ENCODE measurements around the gene GCNT2. TPM values are rescaled to one million over a fixed set of nuclear protein-coding genes. Genes with fewer than 3 reads are reported as not detected.

The GCNT2 gene
- total RNA-seq, 1 experiment from 2014 or later: 51.2 TPM

DNA sequence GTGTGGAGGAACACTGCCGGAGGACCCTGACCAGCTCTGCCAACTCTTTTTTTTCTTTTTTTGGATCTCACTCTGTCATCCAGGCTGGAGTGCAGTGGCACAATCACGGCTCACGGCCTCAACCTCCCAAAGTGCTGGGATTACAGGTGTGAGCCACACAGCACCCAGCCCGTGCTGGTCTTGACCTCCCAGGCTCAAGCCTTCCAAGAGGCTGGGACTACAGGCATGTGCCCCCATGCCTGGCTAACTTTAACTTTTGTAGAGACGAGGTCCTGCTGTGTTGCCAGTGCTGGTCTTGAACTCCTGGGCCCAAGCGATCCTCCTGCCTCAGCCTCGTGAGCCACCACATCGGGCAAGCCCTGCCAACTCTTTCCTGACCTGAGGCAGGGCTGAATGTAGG, 11.2 kb downstream of the GCNT2 start (continued):
- TF ChIP-seq ZNF281 (CRISPR knock-in tag; IDR thresholded peaks at IDR 0.05): no peak
- TF ChIP-seq ATF1 (CRISPR knock-in tag; IDR thresholded peaks at IDR 0.05): no peak
- no peak for TF ChIP-seq IRF2 (CRISPR knock-in tag; IDR thresholded peaks at IDR 0.05; ENCODE audit: borderline replicate concordance, low read depth)
- TF ChIP-seq FOXJ3 (CRISPR knock-in tag; IDR thresholded peaks at IDR 0.05; ENCODE audit: borderline replicate concordance): no peak
- no peak for TF ChIP-seq CBFB (CRISPR knock-in tag; IDR thresholded peaks at IDR 0.05; ENCODE audit: low read depth)
- TF ChIP-seq MYBL2 (CRISPR knock-in tag; IDR thresholded peaks at IDR 0.05): no peak
- TF ChIP-seq, protein P1, sequence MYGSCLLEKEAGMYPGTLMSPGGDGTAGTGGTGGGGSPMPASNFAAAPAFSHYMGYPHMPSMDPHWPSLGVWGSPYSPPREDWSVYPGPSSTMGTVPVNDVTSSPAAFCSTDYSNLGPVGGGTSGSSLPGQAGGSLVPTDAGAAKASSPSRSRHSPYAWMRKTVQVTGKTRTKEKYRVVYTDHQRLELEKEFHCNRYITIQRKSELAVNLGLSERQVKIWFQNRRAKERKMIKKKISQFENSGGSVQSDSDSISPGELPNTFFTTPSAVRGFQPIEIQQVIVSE (CRISPR knock-in tag; IDR thresholded peaks at IDR 0.05; ENCODE audit: borderline replicate concordance): no peak
- TF ChIP-seq ZNF423 (CRISPR knock-in tag; IDR thresholded peaks at IDR 0.05): no peak
- TF ChIP-seq TEAD4 (CRISPR knock-in tag; IDR thresholded peaks at IDR 0.05): no peak
- no peak for TF ChIP-seq PRDM15 (CRISPR knock-in tag; IDR thresholded peaks at IDR 0.05)

DNA sequence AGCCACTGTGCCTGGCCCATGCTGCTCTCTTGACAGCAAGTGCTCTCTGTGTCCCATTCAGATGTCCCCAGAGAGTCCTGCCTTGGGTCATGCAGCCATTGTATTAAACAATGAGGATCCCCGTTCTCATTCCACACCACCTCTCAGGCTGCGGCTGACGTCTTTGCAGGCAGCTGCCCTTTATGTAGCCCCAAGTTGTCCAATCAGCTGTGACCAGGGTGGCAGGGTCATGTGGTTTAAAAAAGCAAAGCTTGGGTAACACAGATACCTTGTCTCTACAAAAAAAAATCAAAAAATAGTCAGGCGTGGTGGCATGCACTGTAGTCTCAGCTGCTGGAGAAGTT, 13.2 kb downstream of the GCNT2 start:
- ChIA-PET CTCF (no interaction called here), POLR2A (interaction anchor here (0.6 kb wide), 1 partner anchor 11 kb away, joined by 6 read pairs; no protein-coding TSS in a partner anchor)
- TF ChIP-seq, protein P2, sequence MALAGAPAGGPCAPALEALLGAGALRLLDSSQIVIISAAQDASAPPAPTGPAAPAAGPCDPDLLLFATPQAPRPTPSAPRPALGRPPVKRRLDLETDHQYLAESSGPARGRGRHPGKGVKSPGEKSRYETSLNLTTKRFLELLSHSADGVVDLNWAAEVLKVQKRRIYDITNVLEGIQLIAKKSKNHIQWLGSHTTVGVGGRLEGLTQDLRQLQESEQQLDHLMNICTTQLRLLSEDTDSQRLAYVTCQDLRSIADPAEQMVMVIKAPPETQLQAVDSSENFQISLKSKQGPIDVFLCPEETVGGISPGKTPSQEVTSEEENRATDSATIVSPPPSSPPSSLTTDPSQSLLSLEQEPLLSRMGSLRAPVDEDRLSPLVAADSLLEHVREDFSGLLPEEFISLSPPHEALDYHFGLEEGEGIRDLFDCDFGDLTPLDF (CRISPR knock-in tag; IDR thresholded peaks at IDR 0.05): no peak
- TF ChIP-seq ZNF263 (CRISPR knock-in tag; IDR thresholded peaks at IDR 0.05; ENCODE audit: low read depth) (no peak), TEAD4 (CRISPR knock-in tag; IDR thresholded peaks at IDR 0.05) (no peak), E2F5 (CRISPR knock-in tag; IDR thresholded peaks at IDR 0.05) (no peak), ZNF416 (CRISPR knock-in tag; IDR thresholded peaks at IDR 0.05) (no peak), RORB (CRISPR knock-in tag; IDR thresholded peaks at IDR 0.05) (no peak), NFE2L1 (CRISPR knock-in tag; IDR thresholded peaks at IDR 0.05) (no peak), NFATC4 (CRISPR knock-in tag; IDR thresholded peaks at IDR 0.05) (no peak), TCF7 (CRISPR knock-in tag; IDR thresholded peaks at IDR 0.05; ENCODE audit: low read depth) (no peak), GTF2I (CRISPR knock-in tag; conservative IDR thresholded peaks at IDR 0.05) (no peak), CBFB (CRISPR knock-in tag; IDR thresholded peaks at IDR 0.05; ENCODE audit: low read depth) (no peak), ETV6 (CRISPR knock-in tag; IDR thresholded peaks at IDR 0.05) (no peak), ZNF121 (CRISPR knock-in tag; IDR thresholded peaks at IDR 0.05) (no peak), EMX1 (CRISPR knock-in tag; IDR thresholded peaks at IDR 0.05) (no peak), CREM (CRISPR knock-in tag; IDR thresholded peaks at IDR 0.05) (no peak), ZNF423 (CRISPR knock-in tag; IDR thresholded peaks at IDR 0.05) (no peak), SP1 (CRISPR knock-in tag; conservative IDR thresholded peaks at IDR 0.05) (no peak), TP53 (CRISPR knock-in tag; IDR thresholded peaks at IDR 0.05) (no peak)
- TF ChIP-seq, protein P3, sequence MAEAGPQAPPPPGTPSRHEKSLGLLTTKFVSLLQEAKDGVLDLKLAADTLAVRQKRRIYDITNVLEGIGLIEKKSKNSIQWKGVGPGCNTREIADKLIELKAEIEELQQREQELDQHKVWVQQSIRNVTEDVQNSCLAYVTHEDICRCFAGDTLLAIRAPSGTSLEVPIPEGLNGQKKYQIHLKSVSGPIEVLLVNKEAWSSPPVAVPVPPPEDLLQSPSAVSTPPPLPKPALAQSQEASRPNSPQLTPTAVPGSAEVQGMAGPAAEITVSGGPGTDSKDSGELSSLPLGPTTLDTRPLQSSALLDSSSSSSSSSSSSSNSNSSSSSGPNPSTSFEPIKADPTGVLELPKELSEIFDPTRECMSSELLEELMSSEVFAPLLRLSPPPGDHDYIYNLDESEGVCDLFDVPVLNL (CRISPR knock-in tag; IDR thresholded peaks at IDR 0.05; ENCODE audit: borderline replicate concordance, low read depth): no peak
- DNase-seq (ENCODE audit: low spot score): no peak
- H3K27ac Mint-ChIP-seq: no peak overlapping the region
- peaks cover 3% of the 10 kb centered on the region; the same call in 1 of the 2 replicates for H3K36me3 Mint-ChIP-seq
- H3K9me3 Mint-ChIP-seq: no peaks in the 10 kb centered on the region
- ATAC-seq: no peak
- no peak overlapping the region for H3K4me3 Mint-ChIP-seq
- peaks cover 22% of the 10 kb centered on the region for H3K4me1 Mint-ChIP-seq
- H3K27me3 Mint-ChIP-seq (ENCODE audit: low read depth): no peaks in the 10 kb centered on the region
